HG03135 (cell line): ENCODE data around the gene RFX7.

Experiments
- ATAC-seq: cut with Tn5 transposase; IDR thresholded peaks from one replicate; pipeline ENCODE4 v1.9.1; 2021; ENCODE audit warnings: mild to moderate bottlenecking, moderate library complexity; ENCODE audit not compliant: unreplicated experiment

The RFX7 gene

DNA sequence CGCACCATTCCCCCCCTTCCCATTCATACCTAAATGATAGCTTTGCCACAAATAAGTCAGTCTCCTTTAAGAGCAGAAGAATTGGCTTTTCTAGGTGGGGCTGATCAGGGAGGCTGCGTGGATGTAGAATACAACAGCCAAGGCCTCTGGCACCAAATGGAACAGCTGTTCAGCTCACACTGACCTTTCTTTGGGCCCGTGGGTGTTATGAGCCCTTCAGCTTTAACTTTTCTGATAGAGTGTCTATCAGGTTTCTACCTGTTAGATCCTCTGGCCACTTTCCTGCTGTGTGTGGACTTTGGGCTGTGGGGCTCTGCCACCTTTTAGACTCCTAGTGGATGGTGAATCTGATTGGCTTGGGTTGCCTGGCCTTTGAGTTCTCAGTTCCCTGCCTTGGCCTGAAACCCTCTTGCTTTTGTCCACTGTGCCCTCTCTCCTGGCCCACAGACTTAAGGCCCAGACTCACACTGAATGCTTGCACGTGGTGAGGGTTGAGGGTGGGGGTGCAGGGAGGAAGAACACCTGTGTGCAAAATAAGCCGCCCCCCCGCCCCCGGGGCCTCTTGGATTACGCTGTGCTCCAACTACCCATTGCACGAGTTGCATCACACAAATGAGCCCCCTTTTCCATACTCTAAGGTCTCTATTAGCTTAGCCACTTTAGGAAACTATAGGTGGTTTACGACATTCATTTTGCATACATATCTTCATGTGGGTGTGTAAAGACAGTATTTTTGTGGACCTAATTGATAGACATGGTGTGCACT lies 1.3 kb upstream of the RFX7 start:
- no peak for ATAC-seq

DNA sequence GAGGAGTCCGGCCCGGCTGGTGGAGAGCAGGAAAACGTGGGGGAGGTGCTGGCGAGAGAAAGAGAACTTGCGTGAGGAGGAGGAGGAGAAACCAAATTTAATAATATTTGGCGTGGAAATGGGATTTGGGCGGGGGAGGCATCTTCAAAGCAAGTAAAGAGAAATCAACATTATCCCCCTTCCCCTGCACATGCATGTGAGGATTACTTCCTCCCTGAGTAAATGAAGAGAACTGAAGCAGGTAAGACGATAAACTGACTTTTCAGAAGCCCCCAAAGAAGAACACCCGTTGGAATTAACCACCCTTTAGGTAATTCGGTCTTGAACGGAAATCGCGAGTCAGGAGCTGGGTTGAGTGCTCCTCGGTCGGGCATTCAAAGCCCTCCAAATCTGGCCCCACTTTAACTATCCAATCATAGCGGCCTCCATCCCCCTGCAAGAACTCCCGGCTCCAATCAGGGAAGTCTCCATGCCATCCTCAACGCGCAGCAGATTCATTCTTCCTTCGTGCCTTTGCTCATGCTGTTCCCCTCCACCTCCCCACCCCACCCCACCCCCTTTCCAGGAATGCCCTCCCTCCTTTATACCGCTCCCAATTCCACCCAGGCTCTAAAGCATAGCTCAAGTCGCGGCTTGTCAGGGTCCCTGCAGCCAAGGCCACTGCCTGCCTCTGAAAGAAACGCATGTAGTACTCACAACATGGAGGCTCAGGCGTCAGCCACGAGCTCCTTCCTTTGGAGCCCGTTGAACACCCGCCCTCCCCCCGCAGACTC lies 545 bp upstream of the RFX7 start:
- no peak for ATAC-seq

DNA sequence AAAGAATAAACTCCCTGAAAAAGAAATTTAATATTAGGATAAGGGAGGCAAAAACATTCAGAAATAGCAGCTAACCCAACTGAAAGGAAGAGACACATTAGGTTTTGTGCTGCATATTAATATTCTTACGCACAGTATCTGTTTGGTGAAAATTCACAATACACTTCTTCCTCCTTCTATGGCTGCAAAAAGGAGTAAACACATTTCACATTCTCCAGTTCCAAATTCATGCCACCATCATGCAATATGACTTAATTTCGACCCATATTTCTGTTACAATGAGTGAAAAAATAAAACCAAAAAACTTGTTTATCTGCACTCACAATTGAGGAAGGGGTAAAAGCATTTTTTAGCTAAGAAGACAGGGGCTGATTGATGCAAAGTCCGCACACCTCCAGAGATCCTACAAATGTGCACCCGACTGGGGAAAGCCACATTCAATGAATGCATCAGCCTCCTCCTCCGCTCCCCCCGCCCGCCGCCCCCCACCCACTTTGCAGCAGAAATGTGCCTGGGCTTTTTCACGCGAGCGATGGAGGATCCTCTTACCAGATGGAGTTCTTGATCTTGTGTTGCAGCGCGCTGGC lies 1.0 kb downstream of the RFX7 start:
- ATAC-seq, result no peak

DNA sequence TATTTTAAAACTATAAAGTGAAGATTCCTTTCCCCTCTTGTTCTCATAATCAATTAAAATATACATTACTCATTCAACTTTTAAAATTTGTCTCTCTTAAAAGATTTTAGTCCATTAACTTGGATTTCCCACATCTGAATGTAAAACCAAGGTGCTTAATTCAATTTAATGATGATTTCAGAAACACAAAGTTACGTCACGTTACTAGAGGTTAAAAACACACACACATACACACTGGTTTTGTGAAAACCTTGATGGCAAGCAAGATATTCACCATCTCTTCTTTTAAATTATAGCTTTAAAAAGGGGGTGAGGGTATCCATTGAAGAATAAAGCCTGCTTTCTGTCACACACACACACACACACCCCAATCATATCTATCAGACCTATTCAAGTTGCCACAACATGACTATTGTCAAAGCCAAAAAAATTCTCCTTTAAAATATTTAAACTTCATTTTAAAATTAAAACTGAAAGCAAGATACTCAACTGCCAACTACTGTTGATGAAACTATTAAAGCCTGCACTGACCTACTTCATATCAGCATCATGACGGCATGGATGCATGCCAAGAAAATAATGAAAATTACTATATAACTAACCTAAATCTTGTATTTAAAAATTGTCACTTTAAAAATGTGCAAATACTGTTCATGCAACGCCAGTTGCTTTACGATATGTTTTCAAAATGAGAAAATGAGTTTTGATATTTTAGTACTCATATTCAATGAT lies 2.1 kb downstream of the RFX7 start:
- ATAC-seq, result no peak

GRCh38 chr15:56240390-56240789 lies 3.3 kb downstream of the RFX7 start:
- no peak for ATAC-seq

- ATAC-seq, result no peak
Measured at GRCh38 chr15:56236197-56236596, 7.5 kb downstream of the RFX7 start.

DNA sequence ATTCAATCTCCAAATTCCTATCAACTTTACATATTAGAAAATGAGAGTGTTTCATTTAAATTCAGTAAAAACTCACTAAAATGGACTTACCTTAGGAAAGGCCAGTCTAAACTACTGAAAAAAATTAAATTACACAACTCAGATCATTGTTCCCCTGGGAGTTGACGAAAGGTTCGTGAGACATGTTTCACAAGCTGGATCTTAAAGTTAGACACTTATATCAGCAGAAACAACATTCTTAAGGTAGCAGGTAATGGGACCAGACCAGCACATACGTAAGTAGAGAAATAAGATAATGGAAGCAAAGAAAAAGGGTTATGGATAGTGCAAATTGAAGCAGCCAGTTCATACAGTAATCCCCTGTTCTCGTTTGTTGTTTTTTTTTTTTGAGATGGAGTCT lies 8.9 kb downstream of the RFX7 start:
- ATAC-seq, result no peak

DNA sequence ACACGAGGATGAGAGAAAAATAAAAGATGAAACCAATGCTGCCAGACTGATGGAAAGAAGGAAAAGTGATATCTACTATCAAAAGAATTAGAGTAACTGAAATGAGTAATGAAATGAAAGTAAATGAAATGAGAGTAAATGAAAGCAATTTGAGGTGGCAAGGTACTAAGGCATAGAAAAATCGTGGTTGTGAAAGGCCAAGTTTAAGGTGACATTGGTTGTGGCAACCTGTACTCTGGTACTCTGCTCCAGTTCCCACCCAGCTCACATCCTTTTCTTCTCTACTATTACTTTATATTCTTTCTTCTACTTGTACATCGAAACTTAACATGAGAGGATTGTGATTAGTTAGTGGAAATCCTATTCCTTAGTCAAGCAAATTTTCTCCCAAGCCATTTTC lies 10.1 kb downstream of the RFX7 start:
- no peak for ATAC-seq

- ATAC-seq, result no peak
Measured at GRCh38 chr15:56232058-56232457, 11.6 kb downstream of the RFX7 start.

- no peak for ATAC-seq
Measured at GRCh38 chr15:56228854-56229253, 14.8 kb downstream of the RFX7 start.

GRCh38 chr15:56228352-56228751 lies 15.3 kb downstream of the RFX7 start:
- no peak for ATAC-seq

- no peak for ATAC-seq
Measured at GRCh38 chr15:56227780-56228179, 15.9 kb downstream of the RFX7 start.

DNA sequence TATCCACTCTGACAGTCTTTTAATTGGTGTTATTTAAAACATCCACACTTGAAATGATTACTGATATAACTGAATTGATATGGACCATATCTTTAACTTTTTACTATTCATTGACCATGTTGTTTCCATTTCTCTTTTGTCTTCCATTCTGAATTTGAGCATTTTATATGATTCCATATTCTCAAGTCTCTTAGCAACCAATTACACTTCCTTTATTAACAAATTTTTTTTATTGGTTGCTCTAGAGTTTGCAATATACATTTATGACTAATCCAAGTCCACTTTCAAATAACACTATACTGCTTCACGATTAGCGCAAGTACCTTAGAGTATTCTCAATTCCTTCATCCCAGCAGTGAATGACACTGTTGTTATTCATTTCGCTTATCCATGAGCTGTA lies 16.4 kb downstream of the RFX7 start:
- ATAC-seq, result no peak

GRCh38 chr15:56225520-56225919 lies 18.2 kb downstream of the RFX7 start:
- ATAC-seq, result no peak

- ATAC-seq, result no peak
Measured at GRCh38 chr15:56222302-56222701, 21.4 kb downstream of the RFX7 start.

GRCh38 chr15:56217341-56217740 lies 26.3 kb downstream of the RFX7 start:
- no peak for ATAC-seq

DNA sequence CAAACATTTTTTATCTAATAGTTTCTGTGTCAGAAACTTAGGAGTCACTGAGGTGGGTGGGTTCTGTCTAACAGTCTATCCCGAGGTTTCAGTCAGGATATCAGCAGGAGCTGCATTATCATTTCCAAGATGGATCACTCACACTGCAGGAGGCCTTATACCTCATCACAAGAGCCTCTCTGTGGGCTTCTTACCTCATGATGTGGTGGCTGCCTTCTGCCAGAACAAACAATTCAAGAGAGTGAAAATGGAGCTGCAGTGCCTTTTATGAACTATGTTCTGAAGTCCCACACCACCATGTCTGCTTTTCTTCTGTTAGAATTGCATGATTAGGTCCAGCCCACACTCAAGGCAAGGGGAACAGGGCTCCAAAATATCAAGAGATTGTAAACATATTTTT lies 27.9 kb downstream of the RFX7 start:
- ATAC-seq, result no peak

GRCh38 chr15:56211960-56212550 lies 31.6 kb downstream of the RFX7 start:
- ATAC-seq, result no peak

GRCh38 chr15:56211064-56211463 lies 32.6 kb downstream of the RFX7 start:
- ATAC-seq, result no peak

DNA sequence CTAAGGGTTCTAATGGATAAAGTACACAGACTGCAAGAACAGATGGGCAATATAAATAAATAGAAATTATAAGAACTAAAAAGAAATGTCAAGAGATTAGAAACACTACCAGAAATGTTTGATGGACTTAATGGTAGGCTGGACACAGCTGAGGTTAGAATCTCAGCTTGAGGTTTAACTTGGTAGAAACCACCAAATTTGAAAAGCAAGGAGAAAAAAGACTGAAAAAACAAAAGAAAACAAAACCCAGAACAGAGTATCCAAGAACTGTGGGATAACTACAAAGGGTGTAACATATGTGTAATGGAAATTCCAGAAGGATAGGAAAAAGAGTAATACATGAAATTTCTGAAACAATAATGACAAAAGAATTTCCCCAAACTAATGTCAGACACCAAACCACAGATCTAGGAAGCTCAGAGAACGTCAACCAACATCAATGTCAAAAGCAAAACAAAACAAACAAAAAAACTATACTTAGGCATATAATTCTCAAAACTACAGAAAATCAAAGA lies 35.0 kb downstream of the RFX7 start:
- no peak for ATAC-seq

DNA sequence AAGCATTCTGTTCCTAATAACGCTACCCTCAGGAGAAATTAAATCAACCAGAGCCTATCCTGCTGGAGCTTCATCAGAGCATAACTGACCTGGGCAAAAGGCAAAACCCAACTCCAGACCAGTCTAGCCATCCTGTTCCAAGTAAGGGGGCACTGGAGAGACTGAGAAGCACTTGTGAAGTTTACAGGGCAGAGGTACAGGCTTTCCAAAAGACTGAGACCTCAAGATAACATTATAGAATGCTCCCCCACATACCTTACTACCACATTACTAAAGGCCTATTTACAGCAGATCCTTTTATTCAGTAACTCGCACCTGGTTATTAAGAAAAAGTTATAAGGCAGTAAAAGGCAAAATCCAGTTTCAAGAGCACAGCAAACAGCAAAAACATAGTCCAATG lies 35.5 kb downstream of the RFX7 start:
- ATAC-seq, result no peak
